Upper lobe of right lung (tissue), 1 donor: ENCODE measurements around the gene INPP5A. TPM values are rescaled to one million over a fixed set of nuclear protein-coding genes. Genes with fewer than 3 reads are reported as not detected.

Experiments used
- ATAC-seq: fragments of 200-7000 bp; cut with Tn5 transposase; one replicate; pipeline ENCODE4 v1.9.1; 2020; ENCODE audit warnings: mild to moderate bottlenecking, moderate library complexity
- DNase-seq: peaks from one replicate; pipeline ENCODE4 v3.0.0-alpha.2; 2020
- H3K27ac ChIP-seq: fragments of 200-600 bp; one replicate; pipeline ENCODE4 v1.8.0; 2022
- H3K27me3 ChIP-seq: fragments of 200-600 bp; one replicate; pipeline ENCODE4 v1.8.0; 2022; ENCODE audit warnings: mild to moderate bottlenecking
- H3K36me3 ChIP-seq: fragments of 200-600 bp; one replicate; pipeline ENCODE4 v1.8.0; 2022
- H3K4me1 ChIP-seq: fragments of 200-600 bp; one replicate; pipeline ENCODE4 v1.8.0; 2022
- H3K4me3 ChIP-seq: fragments of 200-600 bp; one replicate; pipeline ENCODE4 v1.8.0; 2022; ENCODE audit warnings: mild to moderate bottlenecking
- H3K9me3 ChIP-seq: fragments of 200-600 bp; one replicate; pipeline ENCODE4 v1.8.0; 2022
- intact Hi-C: fragments of 100-400 bp; cut with DNase I; formaldehyde crosslinking; loops from one replicate; pipeline ENCODE4 v1.11.0; 2022
- total RNA-seq: library from RNA; stranded (reverse); fragmentation: NEBNext Ultra II Directional; extraction: Animal tissue kit (Norgen Biotek cat#: 25700); gene quantifications from one replicate; pipeline ENCODE4 v1.2.1, GENCODE V29; 2021
- TF ChIP-seq, protein P1 (sequence below): fragments of 200-600 bp; IDR thresholded peaks from one replicate; pipeline ENCODE4 v1.8.0; 2022; ENCODE audit warnings: antibody characterized with exemption
- donor health status: DM: no; HTN: yes; CAD: no; lungs with severe emphysema.

Gene INPP5A
- total RNA-seq, 1 donor from 2014 or later, result 38.3 TPM

- peaks cover 62% of the 10 kb centered on the region for H3K4me1 ChIP-seq
- no peaks in the 10 kb centered on the region for H3K9me3 ChIP-seq
- ATAC-seq (no peak), DNase-seq (no peak)
- H3K27me3 ChIP-seq, result no peaks in the 10 kb centered on the region
- H3K36me3 ChIP-seq, result no peaks in the 10 kb centered on the region
- intact Hi-C loops, result no loop called here
- TF ChIP-seq, protein P1, sequence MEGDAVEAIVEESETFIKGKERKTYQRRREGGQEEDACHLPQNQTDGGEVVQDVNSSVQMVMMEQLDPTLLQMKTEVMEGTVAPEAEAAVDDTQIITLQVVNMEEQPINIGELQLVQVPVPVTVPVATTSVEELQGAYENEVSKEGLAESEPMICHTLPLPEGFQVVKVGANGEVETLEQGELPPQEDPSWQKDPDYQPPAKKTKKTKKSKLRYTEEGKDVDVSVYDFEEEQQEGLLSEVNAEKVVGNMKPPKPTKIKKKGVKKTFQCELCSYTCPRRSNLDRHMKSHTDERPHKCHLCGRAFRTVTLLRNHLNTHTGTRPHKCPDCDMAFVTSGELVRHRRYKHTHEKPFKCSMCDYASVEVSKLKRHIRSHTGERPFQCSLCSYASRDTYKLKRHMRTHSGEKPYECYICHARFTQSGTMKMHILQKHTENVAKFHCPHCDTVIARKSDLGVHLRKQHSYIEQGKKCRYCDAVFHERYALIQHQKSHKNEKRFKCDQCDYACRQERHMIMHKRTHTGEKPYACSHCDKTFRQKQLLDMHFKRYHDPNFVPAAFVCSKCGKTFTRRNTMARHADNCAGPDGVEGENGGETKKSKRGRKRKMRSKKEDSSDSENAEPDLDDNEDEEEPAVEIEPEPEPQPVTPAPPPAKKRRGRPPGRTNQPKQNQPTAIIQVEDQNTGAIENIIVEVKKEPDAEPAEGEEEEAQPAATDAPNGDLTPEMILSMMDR, result no peak
- no peak overlapping the region for H3K4me3 ChIP-seq
- H3K27ac ChIP-seq, result peak overlapping the region; percentile 88
Observed at GRCh38 chr10:132515811-132516726, 21.5 kb upstream of the INPP5A start.

- DNase-seq (peak; percentile 92), ATAC-seq (peak; percentile 83)
- H3K27ac ChIP-seq, result peak overlapping the region; percentile 88
- TF ChIP-seq, protein P1, result no peak
- intact Hi-C loops, result no loop called here
- peak overlapping the region; percentile 28 for H3K4me3 ChIP-seq
- H3K36me3 ChIP-seq, result no peaks in the 10 kb centered on the region
- H3K27me3 ChIP-seq, result no peaks in the 10 kb centered on the region
- no peaks in the 10 kb centered on the region for H3K9me3 ChIP-seq
- peaks cover 69% of the 10 kb centered on the region for H3K4me1 ChIP-seq
Observed at GRCh38 chr10:132516771-132517725, 20.5 kb upstream of the INPP5A start.

DNA sequence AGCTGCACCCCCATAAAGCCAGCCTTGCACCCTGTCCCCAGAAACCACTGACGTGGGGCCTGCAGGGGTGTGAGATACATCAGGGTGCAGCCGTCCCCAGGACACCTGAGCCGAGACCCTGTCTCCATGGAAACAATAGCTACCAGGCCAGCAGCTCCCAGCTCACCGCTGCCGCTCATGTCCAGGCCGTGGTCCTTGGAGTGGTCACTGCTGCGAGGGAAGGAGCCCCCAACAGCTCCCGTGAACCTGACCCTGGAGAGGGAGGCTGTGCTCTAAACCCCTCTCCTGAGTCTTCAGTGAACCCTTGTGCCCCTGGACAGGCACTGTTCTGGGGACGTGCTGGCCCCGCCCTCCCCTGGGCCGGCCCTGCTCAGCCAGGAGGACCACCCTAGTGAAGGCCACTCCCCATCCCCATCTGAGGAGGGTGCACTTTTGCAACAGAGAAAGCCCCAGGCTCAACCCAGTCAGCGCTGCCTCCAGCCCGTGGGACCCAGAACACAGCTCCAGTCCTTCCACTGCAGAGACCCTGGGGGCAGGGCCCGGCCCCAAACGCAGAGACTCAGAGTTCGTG, 19.6 kb upstream of the INPP5A start:
- no peaks in the 10 kb centered on the region for H3K36me3 ChIP-seq
- intact Hi-C loops, result no loop called here
- no peaks in the 10 kb centered on the region for H3K27me3 ChIP-seq
- DNase-seq (peak; percentile 63), ATAC-seq (no peak)
- H3K4me1 ChIP-seq, result peaks cover 69% of the 10 kb centered on the region
- H3K9me3 ChIP-seq, result no peaks in the 10 kb centered on the region
- TF ChIP-seq, protein P1, result no peak
- H3K27ac ChIP-seq, result peak overlapping the region; percentile 88
- peak overlapping the region; percentile 28 for H3K4me3 ChIP-seq

DNA sequence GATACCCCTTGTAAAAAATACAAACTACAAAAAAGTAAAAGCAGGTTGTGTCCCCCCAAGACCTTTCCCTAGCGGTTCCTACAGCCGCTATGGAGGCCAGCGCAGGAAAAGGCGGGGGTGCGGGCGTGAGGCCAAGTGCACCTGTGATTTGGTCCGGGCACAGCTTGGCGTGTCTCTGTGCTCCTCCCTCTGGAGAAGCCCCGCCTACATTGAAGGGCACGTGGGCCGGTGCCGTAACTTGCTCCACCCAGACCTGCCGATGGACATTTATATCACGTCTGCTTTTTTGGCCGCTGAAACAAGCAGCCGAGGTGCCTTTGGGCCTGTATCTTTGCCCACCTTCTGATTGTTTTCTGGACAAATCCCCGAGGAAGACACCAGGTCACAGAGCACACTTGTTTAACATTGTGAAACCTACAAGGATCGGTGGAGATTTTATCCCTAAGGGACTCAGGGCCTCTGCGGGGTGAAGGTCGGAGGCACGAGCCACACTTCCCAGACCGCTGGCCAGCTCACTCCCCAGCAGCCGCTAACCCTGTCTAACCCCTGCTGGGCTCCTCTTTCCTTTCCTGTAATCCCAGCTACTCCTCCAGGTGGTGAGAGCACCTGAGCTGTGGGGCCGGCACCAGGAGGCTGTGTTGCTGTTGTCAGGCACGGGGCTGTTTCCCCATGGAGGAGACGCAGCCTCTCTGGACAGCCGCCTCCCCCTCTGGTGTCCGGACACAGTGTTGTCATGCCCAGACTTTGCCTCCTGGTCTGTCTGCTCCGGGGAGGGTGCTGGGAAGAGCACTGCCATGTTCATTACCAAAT, 18.8 kb upstream of the INPP5A start:
- peak overlapping the region; percentile 88 for H3K27ac ChIP-seq
- no peaks in the 10 kb centered on the region for H3K27me3 ChIP-seq
- peak; percentile 60 for ATAC-seq
- TF ChIP-seq, protein P1, result no peak
- intact Hi-C loops, result no loop called here
- peak; percentile 90 for DNase-seq
- no peaks in the 10 kb centered on the region for H3K9me3 ChIP-seq
- peaks cover 69% of the 10 kb centered on the region for H3K4me1 ChIP-seq
- H3K4me3 ChIP-seq, result peak overlapping the region; percentile 25
- H3K36me3 ChIP-seq, result no peaks in the 10 kb centered on the region
